ENCODE data around the gene DENND5B.

The DENND5B gene

DNA sequence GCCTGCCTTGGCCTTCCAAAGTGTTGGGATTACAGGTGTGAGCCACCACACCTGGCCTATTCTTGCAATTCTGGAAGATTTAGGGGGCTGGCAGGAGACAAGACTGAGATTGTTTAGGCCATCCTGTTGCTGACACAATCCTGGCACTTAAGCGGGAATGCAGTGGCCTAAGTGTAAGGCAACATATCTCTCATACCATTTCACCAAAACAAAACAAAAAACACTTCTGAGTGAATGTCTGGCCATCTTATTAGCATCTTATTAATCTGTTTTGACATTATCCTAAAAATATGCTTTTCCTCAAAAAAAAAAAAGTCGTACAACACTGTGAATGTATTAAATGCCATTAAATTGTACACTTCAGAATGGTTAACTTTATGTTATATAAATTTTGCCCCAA, 67.6 kb downstream of the DENND5B start:
- DNase-seq (ENCODE audit: low read depth in 1 of 2, low spot score in 1 of 2) = no peak
- Histone ChIP-seq H3K27ac (replicated peaks) (no peak overlapping the region), H3K4me3 (replicated peaks; ENCODE audit: insufficient read depth, low read length) (no peak overlapping the region), H3K27me3 (ENCODE audit: insufficient read depth, poor library complexity, severe bottlenecking) (no peaks in the 10 kb centered on the region)
- no peak for TF ChIP-seq POLR2AphosphoS5 (IDR thresholded peaks at IDR 0.05; ENCODE audit: low read depth)
- TF ChIP-seq, protein P1, sequence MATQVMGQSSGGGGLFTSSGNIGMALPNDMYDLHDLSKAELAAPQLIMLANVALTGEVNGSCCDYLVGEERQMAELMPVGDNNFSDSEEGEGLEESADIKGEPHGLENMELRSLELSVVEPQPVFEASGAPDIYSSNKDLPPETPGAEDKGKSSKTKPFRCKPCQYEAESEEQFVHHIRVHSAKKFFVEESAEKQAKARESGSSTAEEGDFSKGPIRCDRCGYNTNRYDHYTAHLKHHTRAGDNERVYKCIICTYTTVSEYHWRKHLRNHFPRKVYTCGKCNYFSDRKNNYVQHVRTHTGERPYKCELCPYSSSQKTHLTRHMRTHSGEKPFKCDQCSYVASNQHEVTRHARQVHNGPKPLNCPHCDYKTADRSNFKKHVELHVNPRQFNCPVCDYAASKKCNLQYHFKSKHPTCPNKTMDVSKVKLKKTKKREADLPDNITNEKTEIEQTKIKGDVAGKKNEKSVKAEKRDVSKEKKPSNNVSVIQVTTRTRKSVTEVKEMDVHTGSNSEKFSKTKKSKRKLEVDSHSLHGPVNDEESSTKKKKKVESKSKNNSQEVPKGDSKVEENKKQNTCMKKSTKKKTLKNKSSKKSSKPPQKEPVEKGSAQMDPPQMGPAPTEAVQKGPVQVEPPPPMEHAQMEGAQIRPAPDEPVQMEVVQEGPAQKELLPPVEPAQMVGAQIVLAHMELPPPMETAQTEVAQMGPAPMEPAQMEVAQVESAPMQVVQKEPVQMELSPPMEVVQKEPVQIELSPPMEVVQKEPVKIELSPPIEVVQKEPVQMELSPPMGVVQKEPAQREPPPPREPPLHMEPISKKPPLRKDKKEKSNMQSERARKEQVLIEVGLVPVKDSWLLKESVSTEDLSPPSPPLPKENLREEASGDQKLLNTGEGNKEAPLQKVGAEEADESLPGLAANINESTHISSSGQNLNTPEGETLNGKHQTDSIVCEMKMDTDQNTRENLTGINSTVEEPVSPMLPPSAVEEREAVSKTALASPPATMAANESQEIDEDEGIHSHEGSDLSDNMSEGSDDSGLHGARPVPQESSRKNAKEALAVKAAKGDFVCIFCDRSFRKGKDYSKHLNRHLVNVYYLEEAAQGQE (IDR thresholded peaks at IDR 0.05; ENCODE audit: insufficient replicate concordance, low read depth) = no peak
- TF ChIP-seq, protein P2, sequence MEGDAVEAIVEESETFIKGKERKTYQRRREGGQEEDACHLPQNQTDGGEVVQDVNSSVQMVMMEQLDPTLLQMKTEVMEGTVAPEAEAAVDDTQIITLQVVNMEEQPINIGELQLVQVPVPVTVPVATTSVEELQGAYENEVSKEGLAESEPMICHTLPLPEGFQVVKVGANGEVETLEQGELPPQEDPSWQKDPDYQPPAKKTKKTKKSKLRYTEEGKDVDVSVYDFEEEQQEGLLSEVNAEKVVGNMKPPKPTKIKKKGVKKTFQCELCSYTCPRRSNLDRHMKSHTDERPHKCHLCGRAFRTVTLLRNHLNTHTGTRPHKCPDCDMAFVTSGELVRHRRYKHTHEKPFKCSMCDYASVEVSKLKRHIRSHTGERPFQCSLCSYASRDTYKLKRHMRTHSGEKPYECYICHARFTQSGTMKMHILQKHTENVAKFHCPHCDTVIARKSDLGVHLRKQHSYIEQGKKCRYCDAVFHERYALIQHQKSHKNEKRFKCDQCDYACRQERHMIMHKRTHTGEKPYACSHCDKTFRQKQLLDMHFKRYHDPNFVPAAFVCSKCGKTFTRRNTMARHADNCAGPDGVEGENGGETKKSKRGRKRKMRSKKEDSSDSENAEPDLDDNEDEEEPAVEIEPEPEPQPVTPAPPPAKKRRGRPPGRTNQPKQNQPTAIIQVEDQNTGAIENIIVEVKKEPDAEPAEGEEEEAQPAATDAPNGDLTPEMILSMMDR (IDR thresholded peaks at IDR 0.05; ENCODE audit: insufficient read depth, low read length) = no peak
- no peak for TF ChIP-seq GABPA (IDR thresholded peaks at IDR 0.05; ENCODE audit: low read depth)
- TF ChIP-seq SPI1 (IDR thresholded peaks at IDR 0.05; ENCODE audit: borderline replicate concordance, low read depth) = no peak

DNA sequence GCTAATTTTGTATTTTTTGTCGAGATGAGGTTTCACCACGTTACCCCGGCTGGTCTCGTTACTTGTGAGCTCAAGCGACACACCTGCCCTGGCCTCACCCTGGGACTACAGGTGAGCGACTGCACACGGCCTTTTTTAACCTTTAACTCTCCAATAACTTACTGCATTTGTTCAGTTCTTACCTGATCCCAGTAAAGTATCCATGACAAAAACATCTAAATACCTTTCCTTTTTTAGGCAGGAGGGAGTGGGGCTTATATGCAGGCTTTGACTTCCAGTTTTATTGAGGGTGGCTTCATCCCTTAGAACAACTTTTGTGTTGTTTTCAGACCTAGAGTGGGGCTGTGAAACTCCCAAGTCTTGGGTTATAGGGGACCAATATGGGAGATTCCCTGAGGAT, 68.3 kb downstream of the DENND5B start:
- Histone ChIP-seq H3K27ac (replicated peaks) (no peak overlapping the region), H3K27me3 (ENCODE audit: insufficient read depth, poor library complexity, severe bottlenecking) (no peaks in the 10 kb centered on the region), H3K4me3 (replicated peaks; ENCODE audit: insufficient read depth, low read length) (no peak overlapping the region)
- DNase-seq (ENCODE audit: low read depth in 1 of 2, low spot score in 1 of 2) = no peak
- TF ChIP-seq SPI1 (IDR thresholded peaks at IDR 0.05; ENCODE audit: borderline replicate concordance, low read depth) (no peak), GABPA (IDR thresholded peaks at IDR 0.05; ENCODE audit: low read depth) (no peak), POLR2AphosphoS5 (IDR thresholded peaks at IDR 0.05; ENCODE audit: low read depth) (no peak)
- TF ChIP-seq, protein P1 (IDR thresholded peaks at IDR 0.05; ENCODE audit: insufficient replicate concordance, low read depth) = no peak
- TF ChIP-seq, protein P2 (IDR thresholded peaks at IDR 0.05; ENCODE audit: insufficient read depth, low read length) = no peak

DNA sequence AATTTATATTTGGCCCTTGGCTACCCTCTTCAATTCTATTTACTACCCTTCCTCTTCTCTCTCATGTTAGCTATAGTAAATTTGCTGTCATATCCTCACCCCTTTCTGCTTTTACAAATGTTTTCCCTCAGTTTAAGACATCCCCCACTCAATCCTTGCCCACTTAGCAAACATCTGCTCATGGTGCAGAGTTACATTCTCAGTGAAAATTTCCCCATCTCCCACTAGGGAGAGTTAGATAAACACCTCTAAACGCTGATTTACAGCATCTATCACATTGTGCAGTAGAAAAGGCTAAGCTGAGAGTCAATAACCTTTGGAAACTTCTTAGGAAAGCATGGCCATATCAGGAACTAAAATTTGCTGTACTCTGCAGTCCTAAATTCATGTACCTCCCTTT, 69.0 kb downstream of the DENND5B start:
- Histone ChIP-seq H3K27ac (replicated peaks) (no peak overlapping the region), H3K27me3 (ENCODE audit: insufficient read depth, poor library complexity, severe bottlenecking) (no peaks in the 10 kb centered on the region), H3K4me3 (replicated peaks; ENCODE audit: insufficient read depth, low read length) (no peak overlapping the region)
- no peak for DNase-seq (ENCODE audit: low read depth in 1 of 2, low spot score in 1 of 2)
- no peak for TF ChIP-seq SPI1 (IDR thresholded peaks at IDR 0.05; ENCODE audit: borderline replicate concordance, low read depth)
- TF ChIP-seq, protein P1 (IDR thresholded peaks at IDR 0.05; ENCODE audit: insufficient replicate concordance, low read depth) = no peak
- TF ChIP-seq, protein P2 (IDR thresholded peaks at IDR 0.05; ENCODE audit: insufficient read depth, low read length) = no peak
- TF ChIP-seq GABPA (IDR thresholded peaks at IDR 0.05; ENCODE audit: low read depth) = no peak
- TF ChIP-seq POLR2AphosphoS5 (IDR thresholded peaks at IDR 0.05; ENCODE audit: low read depth) = no peak
